Measurements from ENCODE around the gene ZC2HC1B. TPM values are rescaled to one million over a fixed set of nuclear protein-coding genes. Genes with fewer than 3 reads are reported as not detected.

The ZC2HC1B gene
- total and polyA plus RNA-seq, 2 of the 8 experiments (the other 6 are each of a cell fraction or from before 2014, with no cell fraction given): not detected

DNA sequence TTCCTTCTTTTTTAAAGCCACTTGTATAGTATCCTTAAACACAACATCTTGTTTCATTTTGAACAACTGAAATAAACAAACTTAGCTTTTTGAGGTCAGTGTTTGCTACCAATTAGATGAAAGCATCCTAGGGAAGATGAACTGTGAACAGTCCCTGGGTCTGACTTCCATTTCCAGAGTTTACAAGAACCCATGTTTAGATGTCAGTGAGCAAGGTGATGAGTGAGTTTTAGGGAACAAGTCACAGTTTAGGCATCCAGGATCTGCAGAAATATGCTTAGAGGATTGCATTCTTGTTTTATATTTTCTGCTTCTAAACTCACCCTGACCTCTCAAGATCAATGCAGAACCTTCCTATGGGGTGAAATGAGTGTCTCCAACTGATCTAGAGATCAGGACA is 3.0 kb downstream of the ZC2HC1B start:
- Histone ChIP-seq H3K23ac (ENCODE audit: insufficient read length) (no peak overlapping the region), H3K27me3 (replicated peaks in 1 of 4; ENCODE audit: control insufficient read depth in 3 of 4, extremely low read depth in 1 of 4, insufficient read depth in 3 of 4, low read length in 3 of 4) (no peaks in the 10 kb centered on the region), H2AK5ac (ENCODE audit: low read depth, low read length) (no peak overlapping the region), H2BK15ac (ENCODE audit: low read length) (no peak overlapping the region), H3K56ac (replicated peaks; ENCODE audit: insufficient read length, low read depth, low read length) (no peak overlapping the region), H3K4me2 (ENCODE audit: insufficient read depth in 1 of 2, low read depth in 2 of 2, low read length in 2 of 2) (no peak overlapping the region), H3K4me3 (ENCODE audit: extremely low read depth in 1 of 4, insufficient read depth in 2 of 4, low read depth in 3 of 4, low read length in 4 of 4) (no peak overlapping the region), H2BK20ac (ENCODE audit: low read length) (no peak overlapping the region), H3K18ac (ENCODE audit: extremely low read depth, low read length) (no peak overlapping the region), H4K8ac (ENCODE audit: extremely low read depth, insufficient read depth, low read length) (no peak overlapping the region), H2BK120ac (replicated peaks; ENCODE audit: low read depth, low read length) (no peak overlapping the region), H3K79me1 (ENCODE audit: low read depth, low read length) (no peaks in the 10 kb centered on the region), H3K9ac (replicated peaks in 1 of 4; ENCODE audit: extremely low read depth in 1 of 4, low read depth in 3 of 4, low read length in 3 of 4) (no peak overlapping the region), H2BK12ac (ENCODE audit: low read depth, low read length) (no peak overlapping the region), H2AFZ (ENCODE audit: low read length) (no peak overlapping the region), H3K23me2 (ENCODE audit: low read depth, low read length) (no peaks in the 10 kb centered on the region), H3K4me1 (replicated peaks in 1 of 4; ENCODE audit: control insufficient read depth in 3 of 4, insufficient read depth in 4 of 4, low read length in 3 of 4) (no peaks in the 10 kb centered on the region), H3K79me2 (ENCODE audit: control insufficient read depth in 1 of 2, insufficient read depth in 2 of 2, low read length in 2 of 2) (no peaks in the 10 kb centered on the region), H3K14ac (ENCODE audit: insufficient read length) (no peak overlapping the region), H4K20me1 (replicated peaks in 1 of 2; ENCODE audit: control insufficient read depth in 1 of 2, insufficient read depth in 2 of 2, low read length in 2 of 2) (no peaks in the 10 kb centered on the region), H4K91ac (replicated peaks; ENCODE audit: insufficient read length, low read length) (no peak overlapping the region), H3K4ac (replicated peaks; ENCODE audit: insufficient read length, low read depth, low read length) (no peak overlapping the region), H2BK5ac (ENCODE audit: low read depth, low read length) (no peak overlapping the region), H3K9me3 (ENCODE audit: insufficient read depth in 2 of 2, low read depth in 1 of 2, low read length in 1 of 2) (no peaks in the 10 kb centered on the region; a peak in 1 of 4 replicates), H3K27ac (ENCODE audit: low read depth, low read length) (no peak overlapping the region), H3K36me3 (ENCODE audit: control insufficient read depth in 2 of 4, insufficient read depth in 4 of 4, low read length in 3 of 4) (peaks cover 0 to 32% (median 12%) of the 10 kb centered on the region in 4 experiments; a peak in 5 of 8 replicates), H4K5ac (ENCODE audit: insufficient read length, low read depth, low read length) (no peak overlapping the region)
- DNase-seq (ENCODE audit: low read depth in 1 of 2, low spot score in 2 of 2) (no peak), FAIRE-seq (no peak)
- CTCF ChIA-PET (ENCODE audit: partially characterized antibody): no interaction called here
- TF ChIP-seq RXRA (IDR thresholded peaks at IDR 0.05; ENCODE audit: insufficient read depth, low read depth, low read length) (no peak), KDM5A (IDR thresholded peaks at IDR 0.05; ENCODE audit: low read length) (no peak), TAF1 (IDR thresholded peaks at IDR 0.05; ENCODE audit: low read depth, low read length) (no peak), POLR2AphosphoS5 (IDR thresholded peaks at IDR 0.05; ENCODE audit: low read depth, low read length) (no peak), RAD21 (IDR thresholded peaks at IDR 0.05 in 1 of 2, conservative IDR thresholded peaks at IDR 0.05 in 1 of 2; ENCODE audit: low read depth in 2 of 2, low read length in 2 of 2) (no peak)
- POLR2A ChIA-PET (ENCODE audit: partially characterized antibody): no interaction called here
